ENCODE results near the gene PACC1.

DNA sequence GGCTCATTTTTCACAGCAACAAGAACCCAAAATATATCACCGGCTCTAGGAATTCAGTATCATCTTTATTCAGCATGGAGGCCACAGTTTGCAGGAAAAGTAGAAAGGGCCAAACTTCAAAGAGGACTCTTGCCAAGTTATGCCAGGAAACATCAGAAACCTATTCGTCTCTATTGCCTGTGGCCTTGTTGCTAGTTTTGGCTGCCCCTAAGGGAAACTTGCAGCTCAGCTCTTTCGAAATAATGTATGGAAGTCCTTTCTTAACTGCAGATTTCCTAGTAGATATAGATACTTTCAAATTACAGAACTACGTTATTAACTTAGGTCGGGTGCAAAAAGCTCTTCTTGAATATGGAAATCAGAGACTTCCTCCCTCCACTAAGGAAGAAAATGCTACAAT, 13.8 kb upstream of the PACC1 start:
- TF ChIP-seq, protein P1, sequence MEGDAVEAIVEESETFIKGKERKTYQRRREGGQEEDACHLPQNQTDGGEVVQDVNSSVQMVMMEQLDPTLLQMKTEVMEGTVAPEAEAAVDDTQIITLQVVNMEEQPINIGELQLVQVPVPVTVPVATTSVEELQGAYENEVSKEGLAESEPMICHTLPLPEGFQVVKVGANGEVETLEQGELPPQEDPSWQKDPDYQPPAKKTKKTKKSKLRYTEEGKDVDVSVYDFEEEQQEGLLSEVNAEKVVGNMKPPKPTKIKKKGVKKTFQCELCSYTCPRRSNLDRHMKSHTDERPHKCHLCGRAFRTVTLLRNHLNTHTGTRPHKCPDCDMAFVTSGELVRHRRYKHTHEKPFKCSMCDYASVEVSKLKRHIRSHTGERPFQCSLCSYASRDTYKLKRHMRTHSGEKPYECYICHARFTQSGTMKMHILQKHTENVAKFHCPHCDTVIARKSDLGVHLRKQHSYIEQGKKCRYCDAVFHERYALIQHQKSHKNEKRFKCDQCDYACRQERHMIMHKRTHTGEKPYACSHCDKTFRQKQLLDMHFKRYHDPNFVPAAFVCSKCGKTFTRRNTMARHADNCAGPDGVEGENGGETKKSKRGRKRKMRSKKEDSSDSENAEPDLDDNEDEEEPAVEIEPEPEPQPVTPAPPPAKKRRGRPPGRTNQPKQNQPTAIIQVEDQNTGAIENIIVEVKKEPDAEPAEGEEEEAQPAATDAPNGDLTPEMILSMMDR (tag by site-specific recombination; IDR thresholded peaks at IDR 0.05): no peak
- TF ChIP-seq, protein P2, sequence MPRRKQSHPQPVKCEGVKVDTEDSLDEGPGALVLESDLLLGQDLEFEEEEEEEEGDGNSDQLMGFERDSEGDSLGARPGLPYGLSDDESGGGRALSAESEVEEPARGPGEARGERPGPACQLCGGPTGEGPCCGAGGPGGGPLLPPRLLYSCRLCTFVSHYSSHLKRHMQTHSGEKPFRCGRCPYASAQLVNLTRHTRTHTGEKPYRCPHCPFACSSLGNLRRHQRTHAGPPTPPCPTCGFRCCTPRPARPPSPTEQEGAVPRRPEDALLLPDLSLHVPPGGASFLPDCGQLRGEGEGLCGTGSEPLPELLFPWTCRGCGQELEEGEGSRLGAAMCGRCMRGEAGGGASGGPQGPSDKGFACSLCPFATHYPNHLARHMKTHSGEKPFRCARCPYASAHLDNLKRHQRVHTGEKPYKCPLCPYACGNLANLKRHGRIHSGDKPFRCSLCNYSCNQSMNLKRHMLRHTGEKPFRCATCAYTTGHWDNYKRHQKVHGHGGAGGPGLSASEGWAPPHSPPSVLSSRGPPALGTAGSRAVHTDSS (tag by site-specific recombination; IDR thresholded peaks at IDR 0.05): no peak
- TF ChIP-seq SP2 (tag by site-specific recombination; IDR thresholded peaks at IDR 0.05) (no peak), TCF7L2 (IDR thresholded peaks at IDR 0.05; ENCODE audit: borderline replicate concordance, low read depth, low read length) (no peak), ZNF416 (tag by site-specific recombination; IDR thresholded peaks at IDR 0.05) (no peak), ZNF529 (tag by site-specific recombination; IDR thresholded peaks at IDR 0.05; ENCODE audit: insufficient replicate concordance) (no peak)
- TF ChIP-seq, protein P3, sequence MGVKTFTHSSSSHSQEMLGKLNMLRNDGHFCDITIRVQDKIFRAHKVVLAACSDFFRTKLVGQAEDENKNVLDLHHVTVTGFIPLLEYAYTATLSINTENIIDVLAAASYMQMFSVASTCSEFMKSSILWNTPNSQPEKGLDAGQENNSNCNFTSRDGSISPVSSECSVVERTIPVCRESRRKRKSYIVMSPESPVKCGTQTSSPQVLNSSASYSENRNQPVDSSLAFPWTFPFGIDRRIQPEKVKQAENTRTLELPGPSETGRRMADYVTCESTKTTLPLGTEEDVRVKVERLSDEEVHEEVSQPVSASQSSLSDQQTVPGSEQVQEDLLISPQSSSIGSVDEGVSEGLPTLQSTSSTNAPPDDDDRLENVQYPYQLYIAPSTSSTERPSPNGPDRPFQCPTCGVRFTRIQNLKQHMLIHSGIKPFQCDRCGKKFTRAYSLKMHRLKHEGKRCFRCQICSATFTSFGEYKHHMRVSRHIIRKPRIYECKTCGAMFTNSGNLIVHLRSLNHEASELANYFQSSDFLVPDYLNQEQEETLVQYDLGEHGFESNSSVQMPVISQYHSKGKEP (tag by site-specific recombination; IDR thresholded peaks at IDR 0.05): no peak
- TF ChIP-seq, protein P4, sequence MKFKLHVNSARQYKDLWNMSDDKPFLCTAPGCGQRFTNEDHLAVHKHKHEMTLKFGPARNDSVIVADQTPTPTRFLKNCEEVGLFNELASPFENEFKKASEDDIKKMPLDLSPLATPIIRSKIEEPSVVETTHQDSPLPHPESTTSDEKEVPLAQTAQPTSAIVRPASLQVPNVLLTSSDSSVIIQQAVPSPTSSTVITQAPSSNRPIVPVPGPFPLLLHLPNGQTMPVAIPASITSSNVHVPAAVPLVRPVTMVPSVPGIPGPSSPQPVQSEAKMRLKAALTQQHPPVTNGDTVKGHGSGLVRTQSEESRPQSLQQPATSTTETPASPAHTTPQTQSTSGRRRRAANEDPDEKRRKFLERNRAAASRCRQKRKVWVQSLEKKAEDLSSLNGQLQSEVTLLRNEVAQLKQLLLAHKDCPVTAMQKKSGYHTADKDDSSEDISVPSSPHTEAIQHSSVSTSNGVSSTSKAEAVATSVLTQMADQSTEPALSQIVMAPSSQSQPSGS (tag by site-specific recombination; IDR thresholded peaks at IDR 0.05; ENCODE audit: low read depth): no peak
- TF ChIP-seq, protein P5, sequence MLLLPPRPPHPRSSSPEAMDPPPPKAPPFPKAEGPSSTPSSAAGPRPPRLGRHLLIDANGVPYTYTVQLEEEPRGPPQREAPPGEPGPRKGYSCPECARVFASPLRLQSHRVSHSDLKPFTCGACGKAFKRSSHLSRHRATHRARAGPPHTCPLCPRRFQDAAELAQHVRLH (tag by site-specific recombination; IDR thresholded peaks at IDR 0.05): no peak
- TF ChIP-seq, protein P6, sequence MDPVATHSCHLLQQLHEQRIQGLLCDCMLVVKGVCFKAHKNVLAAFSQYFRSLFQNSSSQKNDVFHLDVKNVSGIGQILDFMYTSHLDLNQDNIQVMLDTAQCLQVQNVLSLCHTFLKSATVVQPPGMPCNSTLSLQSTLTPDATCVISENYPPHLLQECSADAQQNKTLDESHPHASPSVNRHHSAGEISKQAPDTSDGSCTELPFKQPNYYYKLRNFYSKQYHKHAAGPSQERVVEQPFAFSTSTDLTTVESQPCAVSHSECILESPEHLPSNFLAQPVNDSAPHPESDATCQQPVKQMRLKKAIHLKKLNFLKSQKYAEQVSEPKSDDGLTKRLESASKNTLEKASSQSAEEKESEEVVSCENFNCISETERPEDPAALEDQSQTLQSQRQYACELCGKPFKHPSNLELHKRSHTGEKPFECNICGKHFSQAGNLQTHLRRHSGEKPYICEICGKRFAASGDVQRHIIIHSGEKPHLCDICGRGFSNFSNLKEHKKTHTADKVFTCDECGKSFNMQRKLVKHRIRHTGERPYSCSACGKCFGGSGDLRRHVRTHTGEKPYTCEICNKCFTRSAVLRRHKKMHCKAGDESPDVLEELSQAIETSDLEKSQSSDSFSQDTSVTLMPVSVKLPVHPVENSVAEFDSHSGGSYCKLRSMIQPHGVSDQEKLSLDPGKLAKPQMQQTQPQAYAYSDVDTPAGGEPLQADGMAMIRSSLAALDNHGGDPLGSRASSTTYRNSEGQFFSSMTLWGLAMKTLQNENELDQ (tag by site-specific recombination; IDR thresholded peaks at IDR 0.05; ENCODE audit: low read depth): no peak

All from HEK293 (cell line).